MG63 (cell line): ENCODE data around the gene LIPF. TPM values are rescaled to one million over a fixed set of nuclear protein-coding genes. Genes with fewer than 3 reads are reported as not detected.
A peak's percentile ranks its signal among the peaks of the same experiment; 100 is the strongest.

Experiments used
- DNase-seq: peaks from one replicate; pipeline ENCODE4 v3.0.0-alpha.2; 2020
- H3K27me3 ChIP-seq: fragments of 250-450 bp; sonication (Bioruptor Pico); 2 replicates; pipeline ENCODE4 v1.5.1; 2020; ENCODE audit warnings: mild to moderate bottlenecking, moderate library complexity
- H3K36me3 ChIP-seq: fragments of 250-450 bp; sonication (Bioruptor Pico); 2 replicates; pipeline ENCODE4 v1.5.1; 2020; ENCODE audit warnings: mild to moderate bottlenecking, moderate library complexity
- H3K4me3 ChIP-seq: fragments of 250-450 bp; sonication (Bioruptor Pico); 2 replicates; pipeline ENCODE4 v1.5.1; 2020; ENCODE audit warnings: mild to moderate bottlenecking, moderate library complexity
- H3K9me3 ChIP-seq: fragments of 250-450 bp; sonication (Bioruptor Pico); 2 replicates; pipeline ENCODE4 v1.5.1; 2020; ENCODE audit warnings: mild to moderate bottlenecking, moderate library complexity
- total RNA-seq: library from RNA; depleted of rRNA; stranded (reverse); fragments of >200 nt; shearing (Covaris generic); gene quantifications from 2 replicates; pipeline ENCODE4 v1.2.3, GENCODE V29; 2014; ENCODE audit warnings: low replicate concordance; rRNA removed

Gene LIPF
- not detected in 2 replicates for total RNA-seq

DNA sequence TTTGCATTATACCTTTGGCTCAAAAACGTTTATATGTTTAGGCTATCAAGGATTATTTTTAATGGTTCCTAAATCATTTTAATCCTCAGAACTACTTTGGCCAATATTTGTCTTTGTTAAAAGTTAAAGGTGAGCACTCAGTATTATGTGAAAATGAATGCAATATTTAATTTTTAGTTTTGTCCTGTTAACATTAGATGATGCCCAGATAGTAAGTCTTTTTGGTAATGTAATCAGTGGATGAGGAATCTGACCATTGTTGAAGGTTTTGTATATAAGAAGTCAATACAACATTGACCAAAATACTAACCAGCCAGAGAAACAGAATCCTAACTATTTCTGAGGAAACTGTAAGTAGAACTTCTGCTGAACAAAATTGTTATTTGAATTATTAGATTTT lies at the start of gene LIPF:
TSS of gene LIPF (plus strand) at position 301 of the 400 bp plus-strand sequence. CDS start 2,856 bp downstream, outside the sequence.
- H3K4me3 ChIP-seq, result no peak within 1 kb of the TSS
- H3K9me3 ChIP-seq, result no peaks in the 10 kb centered on the region
- no peak for DNase-seq
- H3K27me3 ChIP-seq, result no peaks in the 10 kb centered on the region
- no peaks in the 10 kb centered on the region for H3K36me3 ChIP-seq

GRCh38 chr10:88616250-88616977 lies 47.8 kb upstream of the LIPF start:
- no peak for DNase-seq
- Histone ChIP-seq H3K36me3 (no peaks in the 10 kb centered on the region), H3K27me3 (no peaks in the 10 kb centered on the region), H3K4me3 (no peak overlapping the region), H3K9me3 (peaks cover 4% of the 10 kb centered on the region; the same call in 1 of the 2 replicates)

- Histone ChIP-seq H3K4me3 (no peak overlapping the region), H3K36me3 (no peaks in the 10 kb centered on the region), H3K27me3 (no peaks in the 10 kb centered on the region), H3K9me3 (peaks cover 4% of the 10 kb centered on the region; the same call in 1 of the 2 replicates)
- no peak for DNase-seq
Measured at GRCh38 chr10:88617772-88618300, 46.4 kb upstream of the LIPF start.

DNA sequence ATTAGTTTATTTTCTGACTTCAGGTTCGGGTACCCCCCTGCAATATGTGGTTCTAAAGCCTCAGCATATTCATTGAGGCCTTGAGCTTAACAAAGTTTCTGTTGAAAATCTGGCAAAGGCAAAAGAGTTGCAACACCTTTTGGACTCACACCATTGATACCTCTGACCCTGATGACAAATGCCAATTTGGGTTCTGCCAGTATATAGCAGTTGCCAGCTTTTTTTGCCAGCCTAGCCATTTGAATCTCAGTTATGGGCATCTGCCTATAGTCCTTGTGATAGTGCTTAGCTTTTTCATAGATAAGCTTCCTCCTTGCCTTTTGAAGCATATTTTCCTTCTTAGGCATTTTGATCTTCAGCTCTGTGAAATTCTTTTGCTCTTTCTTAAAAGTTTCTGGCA lies 45.7 kb upstream of the LIPF start:
- DNase-seq, result peak; percentile 6
- no peaks in the 10 kb centered on the region for H3K36me3 ChIP-seq
- peaks cover 4% of the 10 kb centered on the region; the same call in 1 of the 2 replicates for H3K9me3 ChIP-seq
- no peaks in the 10 kb centered on the region for H3K27me3 ChIP-seq
- no peak overlapping the region for H3K4me3 ChIP-seq

- H3K4me3 ChIP-seq, result no peak overlapping the region
- no peaks in the 10 kb centered on the region for H3K27me3 ChIP-seq
- DNase-seq, result no peak
- H3K9me3 ChIP-seq, result no peaks in the 10 kb centered on the region
- H3K36me3 ChIP-seq, result no peaks in the 10 kb centered on the region
Measured at GRCh38 chr10:88620441-88620840, 43.8 kb upstream of the LIPF start.

DNA sequence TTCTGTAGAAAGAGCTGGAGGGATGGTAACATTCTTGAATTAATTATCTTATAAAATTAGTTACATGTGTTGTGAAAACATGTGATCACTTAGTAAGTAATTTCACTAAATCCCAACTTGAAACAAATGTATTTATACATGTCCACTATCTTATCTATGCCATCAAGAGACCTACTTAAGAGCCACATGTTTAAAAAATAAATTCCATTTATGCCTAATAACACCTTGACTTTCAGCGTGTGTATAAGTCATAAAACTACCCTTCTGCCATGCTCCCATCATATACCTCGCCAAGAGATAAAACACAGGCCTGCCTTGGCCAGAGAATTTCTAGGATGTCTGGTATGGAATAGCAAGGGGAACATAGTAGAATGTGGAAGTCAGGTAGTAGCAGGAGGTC lies 40.4 kb upstream of the LIPF start:
- no peak for DNase-seq
- no peak overlapping the region for H3K4me3 ChIP-seq
- H3K27me3 ChIP-seq, result no peaks in the 10 kb centered on the region
- peaks cover 2% of the 10 kb centered on the region; the same call in 1 of the 2 replicates for H3K9me3 ChIP-seq
- H3K36me3 ChIP-seq, result no peaks in the 10 kb centered on the region

GRCh38 chr10:88624840-88625239 lies 39.4 kb upstream of the LIPF start:
- H3K4me3 ChIP-seq, result no peak overlapping the region
- no peak for DNase-seq
- no peaks in the 10 kb centered on the region for H3K36me3 ChIP-seq
- peaks cover 2% of the 10 kb centered on the region; the same call in 1 of the 2 replicates for H3K9me3 ChIP-seq
- no peaks in the 10 kb centered on the region for H3K27me3 ChIP-seq

DNA sequence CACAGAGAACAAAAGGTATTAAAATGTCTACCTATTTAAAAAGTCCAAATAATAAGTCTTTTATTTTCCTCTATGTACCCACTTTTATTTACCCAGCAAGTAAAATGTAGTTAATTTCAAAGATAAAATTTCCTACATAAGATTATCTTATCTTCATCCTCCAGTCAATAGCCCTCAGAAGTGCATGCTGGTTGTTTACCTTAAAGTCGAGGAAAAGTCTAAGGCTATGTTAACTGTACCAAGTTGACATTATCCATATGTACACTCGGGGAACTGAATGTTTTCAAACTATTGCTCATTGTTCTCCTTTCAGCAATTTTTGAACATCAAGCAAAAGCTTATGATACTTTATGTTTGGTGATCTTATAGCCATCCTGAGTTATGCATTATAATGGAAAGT lies 24.1 kb upstream of the LIPF start:
- DNase-seq, result no peak
- no peaks in the 10 kb centered on the region; the same call in 1 of the 2 replicates for H3K9me3 ChIP-seq

DNA sequence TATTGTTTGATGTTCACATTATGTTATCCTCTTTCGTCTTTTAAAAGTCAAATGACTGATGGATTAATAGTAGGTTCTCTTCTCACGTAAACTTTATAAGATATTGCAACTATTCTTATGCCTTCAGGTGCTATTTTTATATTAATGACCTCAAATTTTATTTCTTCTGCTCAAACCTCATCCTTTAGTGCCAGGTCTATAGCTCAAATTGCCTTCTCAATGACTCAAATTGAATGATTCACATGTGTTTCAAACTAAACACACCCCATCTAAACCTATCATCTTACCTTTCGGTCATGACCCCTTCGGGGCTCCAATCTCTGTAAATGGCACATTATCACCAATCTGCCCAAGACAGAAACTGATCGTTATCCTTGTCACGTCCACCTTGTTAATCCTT lies 22.0 kb upstream of the LIPF start:
- no peak for DNase-seq
- H3K36me3 ChIP-seq, result no peaks in the 10 kb centered on the region
- no peaks in the 10 kb centered on the region; the same call in 1 of the 2 replicates for H3K9me3 ChIP-seq
- no peaks in the 10 kb centered on the region for H3K27me3 ChIP-seq
- no peak overlapping the region for H3K4me3 ChIP-seq

More for the DNA sequence above, 24.1 kb upstream of the LIPF start:
- no peaks in the 10 kb centered on the region for H3K36me3 ChIP-seq
- no peaks in the 10 kb centered on the region for H3K27me3 ChIP-seq
- H3K4me3 ChIP-seq, result no peak overlapping the region

DNA sequence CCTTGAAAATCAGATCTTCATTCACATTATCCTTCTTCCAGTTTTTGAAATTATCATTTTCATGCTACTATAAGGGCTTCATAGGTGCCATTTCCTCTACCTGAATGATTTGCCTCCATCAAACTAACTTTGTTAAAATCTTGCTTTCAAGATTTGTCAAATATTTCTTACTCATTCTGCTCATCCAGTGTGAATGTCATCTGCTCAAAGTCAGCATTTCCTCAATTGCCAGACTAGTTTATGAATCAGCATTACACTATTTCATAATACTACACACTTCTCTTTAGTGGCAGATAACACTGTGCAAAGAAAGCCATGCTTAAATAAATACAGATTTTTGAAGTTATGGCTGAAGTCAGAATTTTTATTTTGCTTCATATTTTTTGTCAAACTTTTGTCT lies 21.3 kb upstream of the LIPF start:
- Histone ChIP-seq H3K36me3 (no peaks in the 10 kb centered on the region), H3K4me3 (no peak overlapping the region), H3K9me3 (no peaks in the 10 kb centered on the region; the same call in 1 of the 2 replicates), H3K27me3 (no peaks in the 10 kb centered on the region)
- DNase-seq, result no peak

DNA sequence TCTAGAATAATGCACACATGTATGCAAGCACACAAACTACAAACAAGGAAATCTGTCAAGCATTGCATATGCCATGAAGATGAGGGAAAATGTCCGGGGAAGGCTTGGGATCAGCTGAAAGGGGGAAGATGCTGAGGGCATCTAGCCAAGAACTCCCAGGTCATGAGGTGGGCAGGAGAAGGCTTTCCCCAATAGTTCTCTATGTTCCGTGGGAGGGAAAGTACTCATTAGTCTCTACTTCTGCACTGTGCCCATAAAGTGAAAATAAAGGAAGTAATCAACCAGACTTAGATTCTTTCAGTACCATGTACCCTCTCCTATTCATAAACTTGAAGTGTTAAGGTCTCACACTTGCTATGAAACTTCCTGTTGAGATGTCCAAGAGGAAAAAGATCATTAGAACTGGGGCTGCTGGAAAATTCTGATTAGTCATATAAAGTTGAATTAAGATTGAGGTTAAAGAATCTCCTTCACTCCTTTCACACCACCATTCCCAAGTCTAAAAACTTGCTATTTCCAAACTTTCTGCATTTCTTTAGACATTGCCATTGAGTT lies 17.1 kb upstream of the LIPF start:
- no peaks in the 10 kb centered on the region for H3K9me3 ChIP-seq
- H3K36me3 ChIP-seq, result no peaks in the 10 kb centered on the region
- no peak for DNase-seq
- no peak overlapping the region for H3K4me3 ChIP-seq
- no peaks in the 10 kb centered on the region for H3K27me3 ChIP-seq

DNA sequence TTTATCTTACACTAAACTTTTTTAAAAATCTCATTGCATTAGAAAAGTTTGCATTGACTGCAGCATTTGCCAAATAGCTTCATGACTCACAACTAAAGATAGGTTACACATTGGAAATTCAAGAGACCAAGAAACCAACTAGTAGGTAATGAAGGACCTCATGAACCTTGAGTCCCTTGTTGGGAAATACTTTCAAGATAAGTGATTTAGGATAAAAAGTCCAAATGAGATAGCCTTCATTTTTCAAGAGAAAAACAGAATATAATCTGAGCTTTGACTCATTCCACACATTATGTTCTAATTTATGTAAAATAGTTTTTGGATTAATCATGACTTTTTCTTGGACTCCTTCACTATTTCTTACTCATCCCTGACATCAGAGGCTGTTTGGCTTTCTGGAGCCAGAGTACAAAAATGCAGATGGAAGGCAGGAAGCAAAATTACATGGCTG lies 13.1 kb upstream of the LIPF start:
- Histone ChIP-seq H3K9me3 (peaks cover 4% of the 10 kb centered on the region), H3K27me3 (no peaks in the 10 kb centered on the region), H3K36me3 (no peaks in the 10 kb centered on the region; the same call in 1 of the 2 replicates), H3K4me3 (no peak overlapping the region)
- DNase-seq, result peak; percentile 20

- Histone ChIP-seq H3K4me3 (no peak overlapping the region), H3K36me3 (no peaks in the 10 kb centered on the region; the same call in 1 of the 2 replicates), H3K27me3 (no peaks in the 10 kb centered on the region), H3K9me3 (peaks cover 4% of the 10 kb centered on the region)
- DNase-seq, result no peak
Measured at GRCh38 chr10:88652616-88653015, 11.6 kb upstream of the LIPF start.

DNA sequence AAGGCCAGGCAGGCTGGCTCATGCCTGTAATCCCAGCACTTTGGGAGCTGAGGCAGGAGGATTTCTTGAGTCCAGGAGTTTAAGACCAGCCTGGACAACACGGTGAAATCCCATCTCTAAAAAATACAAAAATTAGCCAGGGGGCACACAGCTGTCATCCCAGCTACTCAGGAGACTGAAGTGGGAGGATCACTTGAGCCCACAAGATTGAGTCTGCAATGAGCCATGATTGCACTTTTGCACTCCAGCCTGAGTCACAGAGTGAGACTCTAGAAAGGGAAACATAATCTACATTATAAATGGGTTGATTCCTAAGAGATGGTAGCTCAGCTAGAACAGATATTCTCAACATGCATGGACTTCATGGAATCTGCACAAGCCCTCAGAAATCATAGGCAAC lies 6.3 kb upstream of the LIPF start:
- peaks cover 2% of the 10 kb centered on the region; the same call in 1 of the 2 replicates for H3K9me3 ChIP-seq
- H3K4me3 ChIP-seq, result no peak overlapping the region
- no peaks in the 10 kb centered on the region; the same call in 1 of the 2 replicates for H3K36me3 ChIP-seq
- peak; percentile 4 for DNase-seq
- H3K27me3 ChIP-seq, result no peaks in the 10 kb centered on the region

- DNase-seq, result no peak
- no peak overlapping the region for H3K4me3 ChIP-seq
Measured at GRCh38 chr10:88659725-88660597, 4.3 kb upstream of the LIPF start.

GRCh38 chr10:88660598-88660884 lies 3.7 kb upstream of the LIPF start:
- Histone ChIP-seq H3K36me3 (no peaks in the 10 kb centered on the region), H3K27me3 (no peaks in the 10 kb centered on the region), H3K4me3 (no peak overlapping the region), H3K9me3 (no peaks in the 10 kb centered on the region)
- DNase-seq, result no peak

More at GRCh38 chr10:88659725-88660597, 4.3 kb upstream of the LIPF start:
- no peaks in the 10 kb centered on the region for H3K36me3 ChIP-seq
- no peaks in the 10 kb centered on the region for H3K9me3 ChIP-seq
- H3K27me3 ChIP-seq, result no peaks in the 10 kb centered on the region

GRCh38 chr10:88661018-88661417 lies 3.2 kb upstream of the LIPF start:
- Histone ChIP-seq H3K4me3 (no peak overlapping the region), H3K27me3 (no peaks in the 10 kb centered on the region), H3K36me3 (no peaks in the 10 kb centered on the region), H3K9me3 (no peaks in the 10 kb centered on the region)
- no peak for DNase-seq
